A204.1 (cell line): ENCODE data around the gene BICRA.
"Not testable (repeated sequence)": the region's sequence is repeated elsewhere in the genome, so short reads cannot be mapped to it uniquely, and the experiment has no call there.

Experiments used
- FAIRE-seq: peaks from 2 replicates; lab custom pipeline; 2012; peaks lifted over from hg19 to GRCh38; lab: Jason Lieb, UNC

The BICRA gene

DNA sequence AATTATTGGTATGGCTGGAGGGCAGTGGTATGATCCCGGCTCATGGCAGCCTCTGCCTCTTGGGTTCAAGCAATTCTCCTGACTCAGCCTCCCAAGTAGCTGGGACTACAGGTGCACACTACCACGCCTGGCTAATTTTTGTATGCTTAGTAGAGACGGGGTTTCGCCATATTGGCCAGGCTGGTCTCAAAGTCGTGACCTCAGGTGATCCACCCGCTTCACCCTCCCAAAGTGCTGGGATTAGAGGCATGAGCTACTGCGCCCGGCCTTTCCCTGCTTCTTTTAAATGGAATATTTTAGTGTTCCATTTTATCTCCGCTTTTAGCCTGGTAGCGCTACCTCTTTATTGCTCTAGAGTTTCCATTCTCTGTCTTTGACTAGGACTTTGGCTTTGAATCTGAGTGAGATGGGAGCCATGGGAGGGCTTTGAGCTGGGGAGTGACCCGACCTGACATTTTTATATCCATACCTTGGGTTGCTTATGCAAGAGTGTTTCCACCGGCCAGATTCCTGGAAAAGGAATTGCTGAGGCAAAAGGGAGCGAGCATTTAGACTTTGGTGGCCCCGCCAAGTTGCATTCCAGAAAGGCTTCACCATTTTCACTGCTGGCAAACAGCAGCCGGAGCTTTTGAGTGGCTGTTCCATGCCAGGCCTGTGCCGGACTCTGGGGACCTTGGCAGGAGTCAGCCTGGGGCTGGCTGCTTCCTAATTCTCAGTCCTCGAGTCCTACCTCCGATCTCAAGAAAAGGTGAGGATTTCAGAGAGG, 22.9 kb downstream of the BICRA start:
- no peak for FAIRE-seq

GRCh38 chr19:47633517-47633916, 24.6 kb downstream of the BICRA start:
- no peak for FAIRE-seq

DNA sequence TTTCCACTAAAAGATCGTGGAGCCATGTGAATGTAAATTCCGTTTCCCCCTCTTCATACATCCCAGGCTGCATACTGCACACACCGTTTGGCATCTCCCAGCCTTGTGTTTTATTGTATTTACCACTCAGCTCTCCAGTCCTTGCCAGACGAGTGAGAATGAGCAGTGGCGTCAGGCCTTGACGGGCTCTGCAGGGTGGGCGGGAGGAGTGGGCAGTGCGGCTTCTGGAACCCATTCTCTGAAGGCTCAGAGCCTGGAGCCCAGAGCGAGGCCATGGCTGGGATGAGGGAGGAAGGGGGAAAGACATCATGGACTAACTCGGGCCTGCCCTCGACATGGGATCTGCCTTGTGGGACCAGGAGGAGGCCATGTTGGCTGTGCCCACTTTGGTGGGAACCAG, 25.1 kb downstream of the BICRA start:
- no peak for FAIRE-seq

DNA sequence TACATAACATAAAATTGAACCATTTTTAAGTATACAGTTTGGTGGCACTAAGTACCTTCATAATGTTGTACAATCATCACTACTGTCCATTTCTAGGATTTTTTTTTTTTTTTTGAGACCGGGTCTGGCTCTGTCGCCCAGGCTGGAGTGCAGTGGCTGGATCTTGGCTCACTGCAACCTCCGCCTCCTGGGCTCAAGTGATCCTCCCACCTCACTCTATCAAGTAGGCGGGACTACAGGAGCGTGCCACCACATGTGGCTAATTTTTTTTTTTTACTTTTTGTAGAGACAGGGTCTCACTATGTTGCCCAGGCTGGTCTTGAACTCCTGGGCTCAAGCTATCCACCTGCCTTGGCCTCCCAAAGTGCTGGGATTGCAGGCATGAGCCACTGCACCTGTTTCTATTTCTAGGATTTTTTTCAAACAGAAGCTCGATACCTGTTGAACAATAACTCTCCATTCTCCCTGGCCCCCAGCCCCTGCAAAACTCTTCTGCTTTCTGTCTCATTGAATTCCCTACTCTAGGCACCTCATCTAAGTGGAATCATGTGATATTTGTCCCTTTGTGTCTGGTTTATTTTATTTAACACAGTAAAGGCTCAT, 26.3 kb downstream of the BICRA start:
- FAIRE-seq: not testable (repeated sequence)

DNA sequence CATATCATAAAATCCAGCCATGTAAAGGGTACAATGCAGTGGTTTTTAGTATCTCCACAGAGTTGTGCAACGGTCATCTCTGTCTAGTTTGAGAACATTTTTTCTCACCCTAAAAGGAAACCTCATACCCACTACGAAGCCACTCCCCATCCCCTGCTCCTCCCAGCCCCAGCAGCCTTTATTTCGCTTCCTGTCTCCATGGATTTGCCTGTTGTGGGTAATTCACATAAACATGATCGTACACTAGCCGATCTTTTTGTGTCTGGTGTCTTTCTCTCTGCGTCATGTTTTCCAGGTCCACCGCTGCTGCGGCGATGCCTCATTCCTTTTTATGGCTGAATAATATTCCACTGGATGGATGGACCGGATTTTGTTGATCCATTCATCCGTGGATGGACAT, 28.6 kb downstream of the BICRA start:
- FAIRE-seq: no peak

DNA sequence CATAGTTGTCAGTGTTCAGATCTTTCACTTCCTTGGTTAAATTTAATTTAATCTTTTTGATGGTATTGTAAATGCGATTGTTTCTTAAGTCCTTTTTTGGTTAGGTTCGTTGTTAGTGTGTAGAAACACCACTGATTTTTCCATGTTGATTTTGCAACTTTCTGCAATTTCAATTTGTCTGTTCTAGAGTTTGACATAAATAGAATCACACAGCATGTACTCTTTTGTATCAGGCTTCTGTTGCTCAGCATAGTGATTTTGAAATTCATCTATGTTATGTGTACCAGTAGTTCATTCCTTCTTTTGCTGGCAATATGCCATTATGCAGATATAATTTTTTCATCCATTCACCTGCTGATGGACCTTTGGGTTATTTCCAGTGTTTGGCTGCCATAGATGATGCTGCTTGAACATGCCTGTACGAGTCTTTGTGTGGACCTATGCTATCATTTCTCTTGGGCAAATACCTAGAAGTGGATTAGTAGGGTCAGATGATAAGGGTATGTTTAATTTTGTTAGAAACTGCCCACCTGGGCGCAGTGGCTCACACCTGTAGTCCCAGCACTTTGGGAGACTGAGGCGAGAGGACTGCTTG, 33.1 kb downstream of the BICRA start:
- no peak for FAIRE-seq

DNA sequence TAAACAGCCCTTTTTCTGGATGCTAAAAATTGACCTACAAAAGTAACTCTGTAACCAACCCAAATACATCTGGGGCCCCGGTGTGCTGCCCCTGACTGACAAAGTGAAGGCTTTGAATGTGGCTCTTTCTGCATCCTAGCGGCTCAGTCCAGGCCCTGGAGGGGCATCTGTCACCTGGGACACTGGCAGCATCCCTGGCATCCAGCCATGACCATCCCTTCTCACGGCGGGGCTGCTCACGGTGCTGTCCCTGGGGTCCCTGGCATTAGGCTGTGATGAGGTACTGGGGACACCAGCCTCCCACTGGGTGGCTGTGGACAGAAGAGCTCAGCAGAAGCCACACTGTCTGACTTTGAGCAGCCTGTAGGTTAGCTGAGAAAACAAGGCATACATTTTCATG, 34.3 kb downstream of the BICRA start:
- no peak for FAIRE-seq

DNA sequence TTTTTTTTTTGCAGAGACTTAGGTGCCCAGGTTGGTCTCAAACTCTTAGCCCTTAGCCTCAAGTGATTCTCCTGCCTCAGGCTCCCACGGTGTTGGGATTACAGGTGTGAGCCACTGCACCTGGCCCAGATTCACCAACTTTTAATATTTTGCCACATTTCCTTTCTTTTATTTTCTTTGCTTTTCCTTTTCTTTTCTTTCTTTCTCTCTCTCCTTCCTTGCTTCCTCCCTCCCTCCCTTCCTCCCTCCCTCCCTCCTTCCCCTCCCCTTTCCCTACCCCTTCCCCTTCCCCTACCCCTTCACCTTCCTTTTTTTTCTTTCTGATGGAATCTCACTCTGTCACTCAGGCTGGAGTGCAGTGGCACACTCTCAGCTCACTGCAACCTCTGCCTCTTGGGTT, 35.3 kb downstream of the BICRA start:
- no peak for FAIRE-seq

GRCh38 chr19:47644743-47645482, 36.0 kb downstream of the BICRA start:
- no peak for FAIRE-seq

DNA sequence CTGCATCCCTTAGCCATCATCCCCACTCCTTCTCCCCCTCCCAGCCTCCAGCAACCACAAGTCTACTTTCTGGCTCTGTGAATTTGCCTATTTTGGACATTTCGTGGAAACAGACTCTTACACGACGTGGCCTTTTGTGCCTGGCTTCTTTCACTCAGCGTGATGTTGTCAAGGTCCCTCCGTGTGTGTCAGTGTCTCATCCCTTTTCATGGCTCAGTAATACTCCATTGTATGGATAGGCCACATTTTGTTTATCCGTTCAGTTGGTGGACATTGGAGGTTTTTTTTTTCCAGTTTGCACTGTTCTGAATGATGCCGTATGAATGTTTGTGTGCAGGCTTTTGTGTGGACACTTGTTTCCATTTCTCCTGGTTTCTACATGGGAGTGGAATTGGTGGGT, 38.0 kb downstream of the BICRA start:
- no peak for FAIRE-seq

DNA sequence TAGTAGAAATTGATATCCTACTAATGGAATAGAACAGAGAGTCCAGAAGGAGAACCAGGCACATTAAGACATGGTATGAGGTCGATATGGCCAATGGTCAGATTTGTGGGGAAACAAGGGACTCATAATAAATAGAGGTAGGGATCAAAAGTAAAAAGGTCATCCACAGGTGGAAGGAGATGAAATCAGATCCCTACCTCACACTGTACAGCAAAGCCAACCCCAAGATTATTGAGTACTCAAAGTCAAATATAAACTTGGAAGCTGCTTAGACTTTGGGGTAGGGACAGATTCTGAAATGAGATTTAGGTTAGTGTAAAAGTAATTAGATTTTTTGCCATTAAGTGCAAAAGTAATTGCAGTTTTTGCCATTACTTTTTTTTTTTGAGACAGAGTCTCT, 40.7 kb downstream of the BICRA start:
- no peak for FAIRE-seq

DNA sequence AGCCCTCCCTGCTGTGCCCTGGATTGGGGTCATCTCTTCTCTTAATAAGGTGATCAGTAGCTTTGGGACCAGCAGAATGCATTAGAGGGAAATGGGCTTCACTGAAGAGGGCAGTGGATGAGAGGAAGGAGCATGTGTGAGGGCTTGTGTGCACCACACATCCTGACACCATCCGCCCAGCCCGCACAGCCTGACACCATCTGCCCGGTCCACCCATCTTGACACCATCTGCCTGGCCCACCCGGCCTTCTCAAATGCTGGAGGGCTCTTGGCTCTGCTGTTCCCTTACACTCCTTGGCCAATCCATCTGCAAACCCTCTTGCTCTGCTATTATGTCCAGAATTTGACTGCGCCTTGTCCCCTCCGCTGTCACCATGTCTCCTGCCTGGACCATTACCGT, 41.8 kb downstream of the BICRA start:
- FAIRE-seq: no peak

DNA sequence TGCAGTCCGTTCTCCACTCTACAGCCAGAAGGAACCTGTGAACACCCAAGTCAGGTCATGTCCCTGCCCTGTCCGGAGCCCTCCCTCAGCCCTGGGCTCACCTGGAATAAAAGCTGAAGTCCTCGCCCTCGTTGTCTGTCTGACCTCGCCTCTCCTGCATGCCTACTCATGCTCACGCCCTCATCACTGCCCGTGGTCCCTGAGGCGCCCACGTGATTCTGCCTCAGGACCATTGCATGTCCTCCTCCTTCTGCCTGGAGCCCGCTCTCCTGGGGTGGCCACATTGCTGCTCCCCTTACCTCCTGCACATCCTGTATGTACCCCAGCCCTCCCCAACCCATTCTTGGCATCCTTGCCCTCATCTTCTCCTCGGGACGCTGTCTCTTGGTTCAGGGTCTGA, 42.2 kb downstream of the BICRA start:
- no peak for FAIRE-seq

DNA sequence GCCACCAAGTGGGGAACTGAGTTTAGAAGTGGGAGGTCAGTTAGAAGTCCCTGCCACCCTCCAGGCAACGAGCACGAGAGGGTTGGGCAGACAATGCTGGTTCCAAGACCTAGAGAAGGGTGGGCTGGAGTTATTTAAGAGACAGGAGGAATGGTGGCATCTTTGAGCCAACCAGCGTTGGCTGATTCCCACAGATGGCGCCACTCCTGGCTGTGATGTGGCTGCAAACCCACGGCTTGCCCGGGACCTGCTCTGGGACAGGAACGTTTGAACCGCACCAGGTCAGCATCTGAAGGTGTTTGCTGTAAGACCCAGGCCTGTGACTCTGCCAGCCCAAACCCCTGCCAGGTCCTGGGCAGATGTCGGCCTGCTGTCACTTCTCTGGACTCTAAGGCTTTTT, 42.8 kb downstream of the BICRA start:
- no peak for FAIRE-seq

DNA sequence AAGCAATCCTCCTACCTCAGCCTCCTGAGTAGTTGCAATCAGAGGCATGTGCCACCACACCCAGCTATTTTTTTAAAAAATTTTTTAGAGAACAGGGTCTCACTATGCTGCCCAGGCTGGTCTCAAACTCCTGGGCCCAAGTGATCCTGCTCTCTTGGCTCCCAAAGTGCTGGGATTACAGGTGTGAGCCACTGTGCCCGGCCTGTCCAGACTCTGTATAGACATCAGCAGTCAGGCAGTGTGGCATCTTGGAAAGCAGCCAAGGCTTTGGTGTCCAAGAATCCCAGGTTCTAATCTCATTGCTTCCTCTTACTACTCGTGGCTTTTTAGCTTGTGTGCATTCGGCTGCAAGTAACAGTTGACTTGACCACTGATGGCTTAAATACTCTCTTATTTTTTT, 43.4 kb downstream of the BICRA start:
- FAIRE-seq: no peak

GRCh38 chr19:47653856-47654255, 44.9 kb downstream of the BICRA start:
- no peak for FAIRE-seq

DNA sequence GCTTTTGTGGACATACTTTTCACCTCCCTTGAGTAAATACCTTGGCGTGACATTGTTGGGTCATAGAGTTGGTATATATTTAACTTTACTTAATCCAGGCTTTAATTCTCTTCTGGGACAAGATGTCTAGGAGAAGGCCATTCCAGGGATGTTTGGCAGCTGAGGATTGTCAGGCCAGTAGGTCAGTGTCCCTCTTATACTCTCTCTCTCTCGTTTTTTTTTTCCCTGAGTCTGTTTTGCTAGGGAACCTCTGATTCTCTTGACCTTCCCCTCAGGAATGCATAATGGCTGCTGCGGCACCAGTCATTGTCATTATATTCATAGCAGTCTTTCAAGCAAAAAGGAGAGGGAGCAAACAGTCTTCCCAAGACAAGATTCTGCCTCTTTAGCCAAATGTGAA, 48.8 kb downstream of the BICRA start:
- FAIRE-seq: no peak

GRCh38 chr19:47658431-47659348, 49.8 kb downstream of the BICRA start:
- no peak for FAIRE-seq

DNA sequence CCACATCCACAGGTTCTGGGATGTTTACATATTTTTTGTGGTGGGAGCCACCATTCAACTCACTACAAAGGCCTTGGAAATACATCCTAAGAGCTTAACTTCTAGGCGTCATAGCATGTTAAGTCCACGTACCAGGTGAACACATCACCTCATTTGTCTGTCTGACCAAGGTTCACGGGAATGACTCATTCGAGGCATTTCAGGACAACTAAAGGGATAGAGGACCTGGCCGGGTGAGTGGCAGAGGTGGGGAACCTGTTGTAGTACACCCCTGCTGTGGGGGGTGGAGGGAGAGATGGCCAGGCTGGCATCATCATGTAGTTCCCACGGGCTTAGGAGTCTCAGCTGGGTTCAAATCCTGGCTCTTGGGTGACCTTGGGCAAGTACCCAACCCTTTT, 51.5 kb downstream of the BICRA start:
- FAIRE-seq: no peak

- FAIRE-seq: no peak
Observed at GRCh38 chr19:47661161-47661560, 52.2 kb downstream of the BICRA start.

- FAIRE-seq: no peak
Observed at GRCh38 chr19:47661611-47662010, 52.7 kb downstream of the BICRA start.

- no peak for FAIRE-seq
Observed at GRCh38 chr19:47663435-47663910, 54.5 kb downstream of the BICRA start.
